PC-3 (cell line): ENCODE measurements around the gene PRKN.

Source experiments
- EZH2phosphoT487 ChIP-seq: fragments of 300-600 bp; sonication (generic); IDR thresholded peaks from 2 replicates; pipeline ENCODE4 v1.6.1; 2018; ENCODE audit warnings: mild to moderate bottlenecking, antibody characterized with exemption, low read length, borderline replicate concordance
- TF ChIP-seq, protein P1 (sequence below): fragments of 300-600 bp; sonication (generic); conservative IDR thresholded peaks from 2 replicates; pipeline ENCODE4 v1.5.1; 2017; ENCODE audit warnings: antibody characterized with exemption, low read depth, mild to moderate bottlenecking, low read length

DNA sequence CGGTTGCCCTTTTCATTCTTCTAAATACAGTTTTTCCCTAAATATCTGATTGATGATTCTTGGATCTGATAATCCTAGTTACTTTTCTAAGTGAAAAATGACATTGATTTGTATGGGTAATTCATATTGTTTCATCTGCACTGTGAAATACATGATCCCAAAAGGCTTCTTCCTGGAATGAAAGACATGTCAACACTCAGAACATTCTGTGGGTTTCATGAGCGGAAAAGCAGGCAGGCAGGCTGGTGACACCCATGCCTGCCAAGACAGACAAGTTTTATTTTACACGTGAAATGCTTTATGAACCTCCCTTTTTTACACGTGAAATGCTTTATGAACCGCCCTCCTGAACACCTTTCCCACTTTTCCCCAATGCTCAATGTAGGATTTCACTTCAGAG lies 105.0 kb downstream of the PRKN start:
- TF ChIP-seq, protein P1, sequence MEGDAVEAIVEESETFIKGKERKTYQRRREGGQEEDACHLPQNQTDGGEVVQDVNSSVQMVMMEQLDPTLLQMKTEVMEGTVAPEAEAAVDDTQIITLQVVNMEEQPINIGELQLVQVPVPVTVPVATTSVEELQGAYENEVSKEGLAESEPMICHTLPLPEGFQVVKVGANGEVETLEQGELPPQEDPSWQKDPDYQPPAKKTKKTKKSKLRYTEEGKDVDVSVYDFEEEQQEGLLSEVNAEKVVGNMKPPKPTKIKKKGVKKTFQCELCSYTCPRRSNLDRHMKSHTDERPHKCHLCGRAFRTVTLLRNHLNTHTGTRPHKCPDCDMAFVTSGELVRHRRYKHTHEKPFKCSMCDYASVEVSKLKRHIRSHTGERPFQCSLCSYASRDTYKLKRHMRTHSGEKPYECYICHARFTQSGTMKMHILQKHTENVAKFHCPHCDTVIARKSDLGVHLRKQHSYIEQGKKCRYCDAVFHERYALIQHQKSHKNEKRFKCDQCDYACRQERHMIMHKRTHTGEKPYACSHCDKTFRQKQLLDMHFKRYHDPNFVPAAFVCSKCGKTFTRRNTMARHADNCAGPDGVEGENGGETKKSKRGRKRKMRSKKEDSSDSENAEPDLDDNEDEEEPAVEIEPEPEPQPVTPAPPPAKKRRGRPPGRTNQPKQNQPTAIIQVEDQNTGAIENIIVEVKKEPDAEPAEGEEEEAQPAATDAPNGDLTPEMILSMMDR: no peak
- no peak for TF ChIP-seq EZH2phosphoT487
